ENCODE results near the gene CFAP99.
"Not testable (repeated sequence)": the region's sequence is repeated elsewhere in the genome, so short reads cannot be mapped to it uniquely, and the experiment has no call there.

Gene CFAP99

DNA sequence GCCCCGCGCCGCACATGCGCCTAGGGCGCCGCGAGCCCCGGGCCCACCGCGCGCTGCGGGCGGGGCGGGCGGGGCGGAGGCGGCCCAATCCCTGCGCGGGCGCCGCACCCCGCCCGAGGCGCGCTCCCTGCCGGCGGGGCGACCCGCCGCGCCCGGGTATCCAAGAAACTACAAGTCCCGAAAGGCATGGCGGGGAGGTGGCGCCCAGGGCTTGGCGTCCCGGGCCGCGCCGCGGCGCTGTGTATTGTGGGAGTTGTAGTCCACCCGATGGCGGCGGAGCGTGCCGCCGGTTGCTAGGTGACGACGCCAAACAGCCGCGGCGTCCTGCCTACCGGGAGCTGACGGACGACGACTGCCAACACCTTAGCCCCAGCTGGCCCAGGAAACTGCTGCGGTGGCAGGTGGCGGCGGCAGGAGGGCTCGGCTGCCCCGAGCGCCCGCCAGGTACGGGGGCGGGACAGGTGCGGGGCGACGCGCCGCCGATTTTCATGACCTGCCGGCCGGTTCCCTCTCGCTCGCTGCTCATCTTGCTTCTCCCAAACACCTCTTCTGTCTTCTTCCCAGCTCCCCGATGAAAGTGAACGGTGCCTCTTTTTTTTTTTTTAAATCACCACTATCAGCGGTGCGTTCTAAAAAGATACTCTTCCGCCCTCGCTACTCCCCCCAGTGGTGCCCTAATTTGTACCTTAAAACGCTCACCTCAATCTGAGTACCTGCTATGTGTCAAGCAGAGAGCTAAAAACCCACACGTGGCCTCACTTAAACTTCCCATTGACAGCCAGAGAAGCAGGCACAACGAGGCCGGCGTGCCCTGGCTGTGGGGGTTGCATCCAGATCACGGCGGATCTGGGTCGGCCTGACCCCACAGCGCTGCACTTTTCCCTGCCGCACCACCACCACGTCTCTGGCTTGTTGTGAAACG lies at the start of gene CFAP99:
CFAP99 (plus strand) TSS at position 306 of the 922 bp plus-strand sequence.
- no peak within 1 kb of the TSS for H3K27ac ChIP-seq (ENCODE audit: low read depth, low read length)

DNA sequence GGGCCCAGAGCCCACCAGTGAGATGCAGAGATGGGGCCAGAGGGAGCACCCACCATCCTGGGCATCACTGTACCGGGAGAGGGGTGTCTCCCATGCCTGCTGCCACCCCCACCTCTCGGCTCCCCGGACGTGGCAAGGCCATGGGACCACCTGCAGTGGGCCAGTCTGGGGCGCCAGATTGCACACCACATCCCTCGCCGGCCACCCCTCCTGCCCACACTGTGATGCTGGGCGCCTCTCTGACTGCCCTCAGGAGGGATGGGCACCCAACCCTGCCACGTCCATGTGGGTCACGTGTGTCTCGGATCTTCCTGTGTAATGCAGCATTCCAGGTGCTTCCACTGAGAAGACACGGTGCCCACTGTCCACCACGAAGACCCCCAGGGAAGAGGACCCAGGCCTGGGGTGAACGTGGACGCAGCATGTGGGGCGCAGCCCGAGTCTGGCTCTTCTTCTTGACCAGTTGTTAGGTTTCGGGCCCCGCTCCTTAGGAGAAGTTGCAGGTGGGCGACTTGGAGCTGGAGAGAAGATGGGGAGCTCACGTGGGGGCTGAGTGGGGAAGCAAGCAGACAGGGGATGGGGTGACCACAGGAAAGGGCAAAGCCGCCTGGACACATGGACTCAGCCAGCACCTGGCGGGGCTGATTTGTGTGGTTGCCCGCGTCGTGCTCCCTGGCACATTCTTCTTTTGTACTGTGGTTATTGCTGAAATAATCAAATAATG lies 48.0 kb upstream of the CFAP99 start:
- Histone ChIP-seq H3K27ac (ENCODE audit: low read depth, low read length) (no peak overlapping the region), H3K4me1 (ENCODE audit: control insufficient read depth, insufficient read depth, low read length) (no peaks in the 10 kb centered on the region), H3K27me3 (ENCODE audit: control insufficient read depth, insufficient read depth, low read length) (no peaks in the 10 kb centered on the region), H3K9ac (ENCODE audit: low read length) (no peak overlapping the region), H3K36me3 (ENCODE audit: control insufficient read depth, insufficient read depth, low read length) (no peaks in the 10 kb centered on the region), H3K4me3 (ENCODE audit: low read length) (no peak overlapping the region)

More for the DNA sequence above, at the start of gene CFAP99:
- no peaks in the 10 kb centered on the region for H3K36me3 ChIP-seq (ENCODE audit: control insufficient read depth, insufficient read depth, low read length)
- peaks cover 20% of the 10 kb centered on the region for H3K27me3 ChIP-seq (ENCODE audit: control insufficient read depth, insufficient read depth, low read length)
- peaks cover 6% of the 10 kb centered on the region for H3K4me1 ChIP-seq (ENCODE audit: control insufficient read depth, insufficient read depth, low read length)
- peak within 1 kb of the TSS; percentile 67 for H3K4me3 ChIP-seq (ENCODE audit: low read length)
- H3K9ac ChIP-seq (ENCODE audit: low read length): no peak within 1 kb of the TSS

GRCh38 chr4:2371765-2372487 lies 46.8 kb upstream of the CFAP99 start:
- Histone ChIP-seq H3K9ac (ENCODE audit: low read length) (no peak overlapping the region), H3K27ac (ENCODE audit: low read depth, low read length) (no peak overlapping the region), H3K4me3 (ENCODE audit: low read length) (no peak overlapping the region), H3K27me3 (ENCODE audit: control insufficient read depth, insufficient read depth, low read length) (no peaks in the 10 kb centered on the region), H3K36me3 (ENCODE audit: control insufficient read depth, insufficient read depth, low read length) (no peaks in the 10 kb centered on the region), H3K4me1 (ENCODE audit: control insufficient read depth, insufficient read depth, low read length) (no peaks in the 10 kb centered on the region)

GRCh38 chr4:2372488-2373030 lies 46.2 kb upstream of the CFAP99 start:
- H3K27ac ChIP-seq (ENCODE audit: low read depth, low read length): no peak overlapping the region
- no peaks in the 10 kb centered on the region for H3K4me1 ChIP-seq (ENCODE audit: control insufficient read depth, insufficient read depth, low read length)
- no peaks in the 10 kb centered on the region for H3K27me3 ChIP-seq (ENCODE audit: control insufficient read depth, insufficient read depth, low read length)
- no peaks in the 10 kb centered on the region for H3K36me3 ChIP-seq (ENCODE audit: control insufficient read depth, insufficient read depth, low read length)
- H3K9ac ChIP-seq (ENCODE audit: low read length): no peak overlapping the region
- no peak overlapping the region for H3K4me3 ChIP-seq (ENCODE audit: low read length)

DNA sequence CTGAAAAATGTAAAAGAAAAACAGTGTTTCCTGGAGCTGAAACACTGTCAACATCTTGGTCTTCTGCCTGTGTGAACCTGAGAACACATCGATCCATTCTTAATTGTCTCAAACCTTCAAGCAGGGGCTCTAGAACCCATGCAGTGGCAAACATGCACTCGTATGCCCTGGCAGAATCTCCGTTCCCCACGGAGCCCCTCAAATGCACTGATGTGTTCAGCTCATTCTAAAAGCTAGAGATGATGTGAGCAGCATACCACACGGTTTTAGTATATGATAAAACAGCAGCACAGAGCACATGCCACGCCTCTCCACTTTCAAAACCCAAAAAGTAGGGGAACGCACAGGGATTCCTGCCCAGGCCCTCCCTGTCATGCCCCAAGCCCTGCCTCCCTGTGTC lies 45.2 kb upstream of the CFAP99 start:
- Histone ChIP-seq H3K4me3 (ENCODE audit: low read length) (no peak overlapping the region), H3K27ac (ENCODE audit: low read depth, low read length) (no peak overlapping the region), H3K27me3 (ENCODE audit: control insufficient read depth, insufficient read depth, low read length) (no peaks in the 10 kb centered on the region)

GRCh38 chr4:2375427-2375826 lies 43.3 kb upstream of the CFAP99 start:
- Histone ChIP-seq H3K36me3 (ENCODE audit: control insufficient read depth, insufficient read depth, low read length) (no peaks in the 10 kb centered on the region), H3K4me3 (ENCODE audit: low read length) (no peak overlapping the region), H3K27me3 (ENCODE audit: control insufficient read depth, insufficient read depth, low read length) (no peaks in the 10 kb centered on the region), H3K4me1 (ENCODE audit: control insufficient read depth, insufficient read depth, low read length) (no peaks in the 10 kb centered on the region), H3K27ac (ENCODE audit: low read depth, low read length) (no peak overlapping the region), H3K9ac (ENCODE audit: low read length) (no peak overlapping the region)

More for the DNA sequence above, 45.2 kb upstream of the CFAP99 start:
- Histone ChIP-seq H3K36me3 (ENCODE audit: control insufficient read depth, insufficient read depth, low read length) (no peaks in the 10 kb centered on the region), H3K9ac (ENCODE audit: low read length) (no peak overlapping the region), H3K4me1 (ENCODE audit: control insufficient read depth, insufficient read depth, low read length) (no peaks in the 10 kb centered on the region)

GRCh38 chr4:2377241-2377640 lies 41.5 kb upstream of the CFAP99 start:
- H3K4me3 ChIP-seq (ENCODE audit: low read length): no peak overlapping the region
- H3K27ac ChIP-seq (ENCODE audit: low read depth, low read length): no peak overlapping the region
- H3K9ac ChIP-seq (ENCODE audit: low read length): no peak overlapping the region
- H3K36me3 ChIP-seq (ENCODE audit: control insufficient read depth, insufficient read depth, low read length): no peaks in the 10 kb centered on the region
- no peaks in the 10 kb centered on the region for H3K27me3 ChIP-seq (ENCODE audit: control insufficient read depth, insufficient read depth, low read length)
- no peaks in the 10 kb centered on the region for H3K4me1 ChIP-seq (ENCODE audit: control insufficient read depth, insufficient read depth, low read length)

DNA sequence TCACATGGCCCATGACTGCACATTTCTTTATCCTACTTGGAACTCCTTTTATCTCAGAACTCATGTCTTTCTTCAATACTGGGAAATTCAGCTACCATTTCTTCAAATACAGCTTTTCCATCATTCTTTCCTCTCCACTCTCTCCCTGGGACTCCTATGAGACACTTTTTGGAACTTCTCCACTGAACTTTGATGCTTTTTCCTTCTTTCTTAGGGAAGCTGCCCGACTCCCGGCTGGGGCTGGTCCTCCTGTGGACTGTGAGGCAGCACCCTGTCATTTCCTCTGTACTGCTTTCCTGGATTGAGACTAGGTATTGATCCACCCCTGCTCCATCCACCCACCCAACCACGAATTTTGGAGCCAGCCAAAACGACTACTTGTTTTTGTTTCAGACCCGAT lies 40.4 kb upstream of the CFAP99 start:
- H3K4me1 ChIP-seq (ENCODE audit: control insufficient read depth, insufficient read depth, low read length): no peaks in the 10 kb centered on the region

DNA sequence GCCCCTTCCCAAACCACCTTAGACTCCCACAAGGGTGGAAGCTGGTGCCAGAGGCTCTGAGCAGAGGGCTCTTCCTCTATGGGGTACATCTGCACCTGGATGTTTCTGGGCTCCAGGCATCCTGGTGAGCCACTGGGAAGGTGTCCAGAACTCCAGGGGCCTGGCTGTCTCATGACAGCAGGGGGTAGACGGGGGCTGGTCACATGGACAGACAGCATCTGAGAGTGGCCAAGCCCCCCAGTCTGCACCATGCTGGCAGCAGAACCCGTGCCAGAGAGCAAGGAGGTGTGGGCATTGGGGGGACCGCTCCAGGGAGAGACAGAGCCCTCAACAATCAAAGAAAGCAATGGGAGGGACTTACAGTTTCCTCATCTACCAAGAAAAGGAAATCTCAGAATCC lies 39.9 kb upstream of the CFAP99 start:
- no peak overlapping the region for H3K9ac ChIP-seq (ENCODE audit: low read length)
- no peak overlapping the region for H3K27ac ChIP-seq (ENCODE audit: low read depth, low read length)
- no peaks in the 10 kb centered on the region for H3K27me3 ChIP-seq (ENCODE audit: control insufficient read depth, insufficient read depth, low read length)
- no peaks in the 10 kb centered on the region for H3K4me1 ChIP-seq (ENCODE audit: control insufficient read depth, insufficient read depth, low read length)
- H3K36me3 ChIP-seq (ENCODE audit: control insufficient read depth, insufficient read depth, low read length): no peaks in the 10 kb centered on the region
- H3K4me3 ChIP-seq (ENCODE audit: low read length): no peak overlapping the region

More for the DNA sequence above, 40.4 kb upstream of the CFAP99 start:
- Histone ChIP-seq H3K9ac (ENCODE audit: low read length) (no peak overlapping the region), H3K27me3 (ENCODE audit: control insufficient read depth, insufficient read depth, low read length) (no peaks in the 10 kb centered on the region), H3K4me3 (ENCODE audit: low read length) (no peak overlapping the region), H3K36me3 (ENCODE audit: control insufficient read depth, insufficient read depth, low read length) (no peaks in the 10 kb centered on the region), H3K27ac (ENCODE audit: low read depth, low read length) (no peak overlapping the region)

GRCh38 chr4:2380589-2380988 lies 38.2 kb upstream of the CFAP99 start:
- H3K36me3 ChIP-seq (ENCODE audit: control insufficient read depth, insufficient read depth, low read length); H3K27me3 ChIP-seq (ENCODE audit: control insufficient read depth, insufficient read depth, low read length); H3K4me1 ChIP-seq (ENCODE audit: control insufficient read depth, insufficient read depth, low read length); H3K27ac ChIP-seq (ENCODE audit: low read depth, low read length); H3K9ac ChIP-seq (ENCODE audit: low read length); H3K4me3 ChIP-seq (ENCODE audit: low read length): not testable (repeated sequence)

DNA sequence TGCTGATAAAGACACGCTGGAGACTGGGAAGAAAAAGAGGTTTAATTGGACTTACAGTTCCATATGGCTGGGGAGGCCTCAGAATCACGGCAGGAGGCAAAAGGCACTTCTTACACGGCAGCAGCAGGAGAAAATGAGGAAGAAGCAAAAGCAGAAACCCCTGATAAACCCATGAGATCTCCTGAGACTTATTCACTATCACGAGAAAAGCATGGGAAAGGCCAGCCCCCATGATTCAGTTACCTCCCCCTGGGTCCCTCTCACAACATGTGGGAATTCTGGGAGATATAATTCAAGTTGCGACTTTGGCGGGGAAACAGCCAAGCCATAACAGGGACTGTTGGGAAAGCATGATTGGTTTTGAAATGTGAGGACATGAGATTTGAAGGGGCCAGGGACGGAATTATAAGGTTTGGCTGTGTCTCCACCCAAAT lies 36.0 kb upstream of the CFAP99 start:
- not testable (repeated sequence) for H3K27me3 ChIP-seq (ENCODE audit: control insufficient read depth, insufficient read depth, low read length); H3K4me1 ChIP-seq (ENCODE audit: control insufficient read depth, insufficient read depth, low read length); H3K4me3 ChIP-seq (ENCODE audit: low read length); H3K9ac ChIP-seq (ENCODE audit: low read length); H3K36me3 ChIP-seq (ENCODE audit: control insufficient read depth, insufficient read depth, low read length); H3K27ac ChIP-seq (ENCODE audit: low read depth, low read length)

- not testable (repeated sequence) for H3K4me1 ChIP-seq (ENCODE audit: control insufficient read depth, insufficient read depth, low read length); H3K27ac ChIP-seq (ENCODE audit: low read depth, low read length); H3K27me3 ChIP-seq (ENCODE audit: control insufficient read depth, insufficient read depth, low read length); H3K36me3 ChIP-seq (ENCODE audit: control insufficient read depth, insufficient read depth, low read length); H3K4me3 ChIP-seq (ENCODE audit: low read length); H3K9ac ChIP-seq (ENCODE audit: low read length)
These were observed 35.5 kb upstream of the CFAP99 start for GRCh38 chr4:2383220-2383631.

Data from rectal smooth muscle tissue (tissue), 1 donor.